ENCODE results near the gene TMEM132C.

DNA sequence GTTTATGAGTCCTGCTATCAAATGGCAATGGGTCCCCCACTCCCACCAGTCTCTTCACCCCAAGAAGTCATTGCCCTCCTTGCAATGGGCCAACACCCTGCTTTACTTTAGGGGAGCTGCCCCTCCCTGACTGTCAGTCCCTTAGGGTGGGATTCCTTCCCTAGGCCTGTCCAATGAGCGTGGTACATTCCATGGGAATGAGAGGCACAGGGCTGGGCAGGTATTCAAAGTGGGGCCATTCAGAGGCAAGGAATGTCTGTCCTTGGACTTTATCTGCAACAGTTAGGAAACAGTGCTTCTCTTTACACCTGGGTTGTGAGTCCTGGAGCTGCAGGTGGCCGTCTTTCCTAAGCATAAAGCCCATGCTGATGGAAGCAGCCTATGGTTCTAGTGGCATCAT, 40.8 kb downstream of the TMEM132C start:
- TF ChIP-seq, protein P1, sequence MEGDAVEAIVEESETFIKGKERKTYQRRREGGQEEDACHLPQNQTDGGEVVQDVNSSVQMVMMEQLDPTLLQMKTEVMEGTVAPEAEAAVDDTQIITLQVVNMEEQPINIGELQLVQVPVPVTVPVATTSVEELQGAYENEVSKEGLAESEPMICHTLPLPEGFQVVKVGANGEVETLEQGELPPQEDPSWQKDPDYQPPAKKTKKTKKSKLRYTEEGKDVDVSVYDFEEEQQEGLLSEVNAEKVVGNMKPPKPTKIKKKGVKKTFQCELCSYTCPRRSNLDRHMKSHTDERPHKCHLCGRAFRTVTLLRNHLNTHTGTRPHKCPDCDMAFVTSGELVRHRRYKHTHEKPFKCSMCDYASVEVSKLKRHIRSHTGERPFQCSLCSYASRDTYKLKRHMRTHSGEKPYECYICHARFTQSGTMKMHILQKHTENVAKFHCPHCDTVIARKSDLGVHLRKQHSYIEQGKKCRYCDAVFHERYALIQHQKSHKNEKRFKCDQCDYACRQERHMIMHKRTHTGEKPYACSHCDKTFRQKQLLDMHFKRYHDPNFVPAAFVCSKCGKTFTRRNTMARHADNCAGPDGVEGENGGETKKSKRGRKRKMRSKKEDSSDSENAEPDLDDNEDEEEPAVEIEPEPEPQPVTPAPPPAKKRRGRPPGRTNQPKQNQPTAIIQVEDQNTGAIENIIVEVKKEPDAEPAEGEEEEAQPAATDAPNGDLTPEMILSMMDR (IDR thresholded peaks at IDR 0.05; ENCODE audit: insufficient read depth, low read length, poor library complexity, severe bottlenecking): no peak
- no peak for TF ChIP-seq EZH2phosphoT487 (conservative IDR thresholded peaks at IDR 0.05; ENCODE audit: low read length)
